OCI-LY3 (cell line): Measurements from ENCODE around the gene RAB3GAP2.

Source experiments
- H2AFZ ChIP-seq: fragments of 200-600, 300-600 bp; shearing (Covaris generic); 2 replicates; pipeline ENCODE4 v1.6.0; 2014; ENCODE audit warnings: antibody characterized with exemption, low read depth, low read length
- H3K27ac ChIP-seq: fragments of 200-600, 300-600 bp; sonication (generic); 2 replicates; pipeline ENCODE4 v1.5.1; 2014; ENCODE audit warnings: mild to moderate bottlenecking, low read length, moderate library complexity, mixed read lengths
- H3K27me3 ChIP-seq: fragments of 200-600, 300-600 bp; sonication (generic); 2 replicates; pipeline ENCODE4 v1.6.1; 2014; ENCODE audit warnings: low read depth, low read length, mixed read lengths
- H3K36me3 ChIP-seq: fragments of 200-600, 300-600 bp; sonication (generic); replicated peaks from 2 replicates; pipeline ENCODE3; 2014; ENCODE audit warnings: low read depth, low read length, mixed read lengths
- H3K4me1 ChIP-seq: fragments of 300-600, 200-600 bp; sonication (generic); 2 replicates; pipeline ENCODE4 v1.6.1; 2014; ENCODE audit warnings: low read length, mixed read lengths
- H3K4me2 ChIP-seq: fragments of 200-600, 300-600 bp; sonication (generic); 2 replicates; pipeline ENCODE4 v1.6.1; 2014; ENCODE audit warnings: low read length, mixed read lengths
- H3K4me3 ChIP-seq: fragments of 300-600, 200-600 bp; sonication (generic); 2 replicates; pipeline ENCODE4 v1.5.1; 2014; ENCODE audit warnings: antibody characterized with exemption, mild to moderate bottlenecking, low read length, moderate library complexity
- H3K79me2 ChIP-seq: fragments of 300-600, 200-600 bp; shearing (Covaris generic); 2 replicates; pipeline ENCODE4 v1.6.1; 2014; ENCODE audit warnings: mild to moderate bottlenecking, low read length, mixed read lengths
- H3K9ac ChIP-seq: fragments of 300-600, 200-600 bp; shearing (Covaris generic); 2 replicates; pipeline ENCODE4 v1.6.0; 2014; ENCODE audit warnings: mild to moderate bottlenecking, low read length, moderate library complexity
- H3K9me3 ChIP-seq: fragments of 200-600, 300-600 bp; shearing (Covaris generic); 2 replicates; pipeline ENCODE4 v1.6.1; 2014; ENCODE audit warnings: low read length, mixed read lengths; ENCODE audit not compliant: insufficient read depth
- H4K20me1 ChIP-seq: fragments of 200-600, 300-600 bp; sonication (generic); 2 replicates; pipeline ENCODE4 v1.6.1; 2016; ENCODE audit warnings: low read length, mixed read lengths; ENCODE audit not compliant: insufficient read depth
- EZH2phosphoT487 ChIP-seq: fragments of 200-600 bp; shearing (Covaris generic); IDR thresholded peaks from 2 replicates; pipeline ENCODE4 v1.6.1; 2018; ENCODE audit warnings: antibody characterized with exemption, mixed run types, low read depth
- TF ChIP-seq, protein P1 (sequence below): fragments of 200-600, 300-600 bp; sonication (generic); IDR thresholded peaks from 2 replicates; pipeline ENCODE4 v1.5.1; 2014; ENCODE audit warnings: antibody characterized with exemption, low read length, low read depth

RAB3GAP2 gene

DNA sequence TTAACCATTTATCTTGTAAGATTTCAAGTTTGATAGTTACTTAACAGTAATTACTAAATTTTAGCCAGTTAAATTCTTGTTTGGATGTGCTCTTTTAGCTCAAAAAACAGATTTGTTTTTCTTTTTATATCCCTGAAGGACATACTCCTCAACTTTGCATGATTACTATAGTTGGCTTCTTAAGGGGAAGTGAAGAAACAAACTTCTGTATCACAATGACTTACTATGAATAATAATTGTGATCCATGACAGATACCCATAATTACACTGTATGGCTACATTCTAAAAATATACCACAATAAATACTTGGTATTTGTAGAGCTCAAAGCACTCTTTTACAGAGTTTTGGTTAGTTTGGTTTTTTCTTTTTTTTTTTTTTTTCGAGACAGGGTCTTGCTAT, 122.5 kb downstream of the RAB3GAP2 start:
- Histone ChIP-seq H3K4me3 (no peak overlapping the region), H3K9ac (no peak overlapping the region), H3K27ac (peak overlapping the region; percentile 35), H3K9me3 (no peaks in the 10 kb centered on the region), H4K20me1 (peaks cover 17% of the 10 kb centered on the region), H3K36me3 (peaks cover 65% of the 10 kb centered on the region), H3K27me3 (no peaks in the 10 kb centered on the region), H3K4me2 (peak overlapping the region; percentile 37), H3K79me2 (peaks cover 3% of the 10 kb centered on the region; the same call in 1 of the 2 replicates), H2AFZ (no peak overlapping the region), H3K4me1 (peaks cover 18% of the 10 kb centered on the region)
- TF ChIP-seq EZH2phosphoT487 = no peak
- TF ChIP-seq, protein P1, sequence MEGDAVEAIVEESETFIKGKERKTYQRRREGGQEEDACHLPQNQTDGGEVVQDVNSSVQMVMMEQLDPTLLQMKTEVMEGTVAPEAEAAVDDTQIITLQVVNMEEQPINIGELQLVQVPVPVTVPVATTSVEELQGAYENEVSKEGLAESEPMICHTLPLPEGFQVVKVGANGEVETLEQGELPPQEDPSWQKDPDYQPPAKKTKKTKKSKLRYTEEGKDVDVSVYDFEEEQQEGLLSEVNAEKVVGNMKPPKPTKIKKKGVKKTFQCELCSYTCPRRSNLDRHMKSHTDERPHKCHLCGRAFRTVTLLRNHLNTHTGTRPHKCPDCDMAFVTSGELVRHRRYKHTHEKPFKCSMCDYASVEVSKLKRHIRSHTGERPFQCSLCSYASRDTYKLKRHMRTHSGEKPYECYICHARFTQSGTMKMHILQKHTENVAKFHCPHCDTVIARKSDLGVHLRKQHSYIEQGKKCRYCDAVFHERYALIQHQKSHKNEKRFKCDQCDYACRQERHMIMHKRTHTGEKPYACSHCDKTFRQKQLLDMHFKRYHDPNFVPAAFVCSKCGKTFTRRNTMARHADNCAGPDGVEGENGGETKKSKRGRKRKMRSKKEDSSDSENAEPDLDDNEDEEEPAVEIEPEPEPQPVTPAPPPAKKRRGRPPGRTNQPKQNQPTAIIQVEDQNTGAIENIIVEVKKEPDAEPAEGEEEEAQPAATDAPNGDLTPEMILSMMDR = no peak

DNA sequence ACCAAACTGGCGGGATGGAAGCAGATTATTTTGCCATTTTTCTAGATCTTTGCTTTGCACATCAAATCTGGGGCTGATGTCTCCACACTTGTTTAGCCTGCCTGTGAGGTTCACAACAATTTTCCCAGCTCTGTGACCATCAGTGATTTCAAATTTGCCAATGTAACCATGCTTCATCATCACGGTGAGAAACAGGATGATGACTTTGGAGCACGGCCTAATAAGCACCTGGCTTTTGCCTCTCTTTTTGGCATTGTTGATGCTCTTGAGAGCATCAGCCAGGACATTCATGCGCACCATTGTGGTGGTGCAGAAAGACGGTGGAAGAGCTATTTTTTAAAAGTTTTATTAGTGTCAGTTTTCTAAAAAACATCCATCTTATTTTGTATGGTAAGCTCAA, 128.2 kb downstream of the RAB3GAP2 start:
- H3K4me1 ChIP-seq = no peaks in the 10 kb centered on the region
- H3K36me3 ChIP-seq = peaks cover 59% of the 10 kb centered on the region
- H3K27me3 ChIP-seq = no peaks in the 10 kb centered on the region
- no peak overlapping the region for H3K4me3 ChIP-seq
- H2AFZ ChIP-seq = no peak overlapping the region
- TF ChIP-seq EZH2phosphoT487 = no peak
- TF ChIP-seq, protein P1 = no peak
- no peak overlapping the region for H3K27ac ChIP-seq
- no peaks in the 10 kb centered on the region for H3K79me2 ChIP-seq
- no peak overlapping the region for H3K4me2 ChIP-seq
- no peaks in the 10 kb centered on the region for H4K20me1 ChIP-seq
- no peak overlapping the region for H3K9ac ChIP-seq
- no peaks in the 10 kb centered on the region for H3K9me3 ChIP-seq

DNA sequence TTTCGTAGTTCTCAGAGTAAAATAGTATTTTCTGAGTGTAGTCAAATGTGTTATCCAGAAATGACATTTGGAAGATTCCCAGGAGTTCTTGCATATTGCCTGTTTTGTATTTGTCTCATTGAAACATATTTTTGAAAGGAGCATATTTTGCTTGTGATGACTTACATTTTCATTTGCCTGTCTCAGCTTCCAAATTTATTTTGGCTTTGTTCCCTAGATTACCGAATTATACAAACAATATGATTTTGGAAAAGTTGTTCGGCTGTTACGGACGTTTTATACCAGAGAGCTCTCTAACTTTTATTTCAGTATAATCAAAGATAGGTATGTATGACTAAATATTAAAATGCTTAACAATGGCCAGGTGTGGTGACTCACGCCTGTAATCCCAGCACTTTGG, 132.3 kb downstream of the RAB3GAP2 start:
- Histone ChIP-seq H3K9ac (no peak overlapping the region), H4K20me1 (no peaks in the 10 kb centered on the region), H3K36me3 (peaks cover 51% of the 10 kb centered on the region), H3K4me3 (no peak overlapping the region), H3K9me3 (no peaks in the 10 kb centered on the region), H3K4me1 (no peaks in the 10 kb centered on the region), H3K79me2 (no peaks in the 10 kb centered on the region), H3K27me3 (no peaks in the 10 kb centered on the region), H3K4me2 (no peak overlapping the region), H2AFZ (no peak overlapping the region), H3K27ac (no peak overlapping the region)
- no peak for TF ChIP-seq EZH2phosphoT487
- TF ChIP-seq, protein P1 = no peak

DNA sequence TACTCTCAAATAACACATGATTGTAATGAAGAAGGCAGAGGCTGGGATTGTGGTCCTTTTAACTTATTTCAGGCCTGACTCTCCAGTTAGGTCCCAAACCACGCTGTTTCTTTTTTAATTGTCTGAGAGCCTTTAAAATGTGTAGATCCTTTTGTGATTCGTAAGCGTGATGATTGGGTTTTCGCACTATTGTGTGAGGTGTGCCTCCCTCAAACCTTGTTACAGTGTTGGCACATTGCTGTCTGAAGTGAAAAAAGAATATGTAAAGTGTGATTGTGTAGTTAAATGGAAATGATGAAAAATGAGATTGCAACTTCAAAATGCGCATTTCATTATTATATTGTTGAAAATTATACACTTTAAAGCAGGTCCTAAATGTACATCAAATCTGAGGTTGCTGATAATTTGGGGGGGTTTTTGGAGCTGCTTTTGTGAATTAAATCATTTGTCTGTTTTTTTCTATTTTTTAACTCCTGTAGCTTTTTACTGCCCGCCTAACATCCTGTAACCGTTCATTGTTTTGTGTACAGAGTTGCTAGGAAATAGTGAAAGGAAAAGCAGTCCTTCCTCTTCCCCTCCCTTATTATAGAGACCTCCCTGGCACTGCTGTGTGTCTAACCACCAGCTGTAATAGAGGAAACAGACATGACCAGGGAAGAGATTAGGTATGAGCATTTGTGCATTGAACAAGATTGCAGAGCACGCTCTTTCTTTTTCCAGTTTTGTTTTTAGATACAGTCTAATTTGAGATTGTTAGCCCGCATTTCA, 135.1 kb downstream of the RAB3GAP2 start:
- Histone ChIP-seq H3K9me3 (no peaks in the 10 kb centered on the region), H3K9ac (no peak overlapping the region), H3K79me2 (0 out of 2 replicates have a peak, but pooled peaks cover under 1% of the 10 kb centered on the region), H3K4me1 (no peaks in the 10 kb centered on the region), H3K36me3 (peaks cover 61% of the 10 kb centered on the region), H2AFZ (no peak overlapping the region), H3K27ac (no peak overlapping the region), H4K20me1 (no peaks in the 10 kb centered on the region), H3K4me3 (no peak overlapping the region), H3K4me2 (no peak overlapping the region), H3K27me3 (no peaks in the 10 kb centered on the region)
- TF ChIP-seq, protein P1 = no peak
- no peak for TF ChIP-seq EZH2phosphoT487
